Effector memory CD4-positive, alpha-beta T cell (primary cell): ENCODE data around the gene LAMA4.

Experiments used
- DNase-seq, 3 donors: peaks; one replicate each; pipeline ENCODE4 v3.0.0-alpha.2; 2020
- H3K27ac ChIP-seq: 2 replicates; pipeline ENCODE4 v1.7.0; 2013; ENCODE audit warnings: mild to moderate bottlenecking, low read length, moderate library complexity; ENCODE audit not compliant: insufficient read depth, poor library complexity, severe bottlenecking
- H3K27me3 ChIP-seq: replicated peaks from 2 replicates; pipeline ENCODE4 v1.7.0; 2013; ENCODE audit warnings: mild to moderate bottlenecking, low read length; ENCODE audit not compliant: insufficient read depth, control insufficient read depth, poor library complexity, severe bottlenecking
- H3K36me3 ChIP-seq: 2 replicates; pipeline ENCODE4 v1.7.0; 2013; ENCODE audit warnings: mild to moderate bottlenecking, low read length, moderate library complexity; ENCODE audit not compliant: control insufficient read depth, insufficient read depth
- H3K4me1 ChIP-seq: 2 replicates; pipeline ENCODE4 v1.7.0; 2013; ENCODE audit warnings: low read length, mild to moderate bottlenecking; ENCODE audit not compliant: control insufficient read depth, insufficient read depth, poor library complexity, severe bottlenecking
- H3K4me3 ChIP-seq: 2 replicates; pipeline ENCODE4 v1.7.0; 2013; ENCODE audit warnings: low read length, low read depth, mild to moderate bottlenecking; ENCODE audit not compliant: insufficient read depth, poor library complexity, severe bottlenecking
- H3K9me3 ChIP-seq: 2 replicates; pipeline ENCODE4 v1.7.0; 2013; ENCODE audit warnings: mild to moderate bottlenecking, low read length, moderate library complexity; ENCODE audit not compliant: control insufficient read depth

The LAMA4 gene

GRCh38 chr6:112275365-112275764 lies 21.0 kb upstream of the LAMA4 start:
- Histone ChIP-seq H3K27me3 (no peaks in the 10 kb centered on the region), H3K36me3 (no peaks in the 10 kb centered on the region), H3K4me3 (no peak overlapping the region), H3K27ac (no peak overlapping the region), H3K9me3 (no peaks in the 10 kb centered on the region), H3K4me1 (no peaks in the 10 kb centered on the region)
- no peak for DNase-seq

- no peak overlapping the region for H3K4me3 ChIP-seq
- no peak overlapping the region for H3K27ac ChIP-seq
- H3K27me3 ChIP-seq: no peaks in the 10 kb centered on the region
- no peaks in the 10 kb centered on the region for H3K4me1 ChIP-seq
- DNase-seq: no peak
- H3K36me3 ChIP-seq: no peaks in the 10 kb centered on the region
- no peaks in the 10 kb centered on the region for H3K9me3 ChIP-seq
Observed at GRCh38 chr6:112274774-112275173, 20.4 kb upstream of the LAMA4 start.

- H3K36me3 ChIP-seq: no peaks in the 10 kb centered on the region
- DNase-seq: no peak
- H3K27me3 ChIP-seq: no peaks in the 10 kb centered on the region
- no peaks in the 10 kb centered on the region for H3K9me3 ChIP-seq
- H3K27ac ChIP-seq: no peak overlapping the region
- no peaks in the 10 kb centered on the region for H3K4me1 ChIP-seq
- no peak overlapping the region for H3K4me3 ChIP-seq
Observed at GRCh38 chr6:112272799-112273198, 18.4 kb upstream of the LAMA4 start.

- Histone ChIP-seq H3K36me3 (no peaks in the 10 kb centered on the region), H3K4me3 (no peak overlapping the region), H3K27me3 (no peaks in the 10 kb centered on the region), H3K27ac (no peak overlapping the region), H3K4me1 (no peaks in the 10 kb centered on the region), H3K9me3 (no peaks in the 10 kb centered on the region)
- DNase-seq: no peak
Observed at GRCh38 chr6:112270756-112271155, 16.4 kb upstream of the LAMA4 start.

GRCh38 chr6:112269979-112270566 lies 15.7 kb upstream of the LAMA4 start:
- DNase-seq: no peak
- Histone ChIP-seq H3K27me3 (no peaks in the 10 kb centered on the region), H3K4me1 (no peaks in the 10 kb centered on the region), H3K27ac (no peak overlapping the region), H3K9me3 (no peaks in the 10 kb centered on the region), H3K36me3 (no peaks in the 10 kb centered on the region), H3K4me3 (no peak overlapping the region)

- Histone ChIP-seq H3K27me3 (no peaks in the 10 kb centered on the region), H3K9me3 (no peaks in the 10 kb centered on the region), H3K4me1 (no peaks in the 10 kb centered on the region), H3K4me3 (no peak overlapping the region), H3K36me3 (no peaks in the 10 kb centered on the region), H3K27ac (no peak overlapping the region)
- no peak for DNase-seq
Observed at GRCh38 chr6:112269114-112269513, 14.7 kb upstream of the LAMA4 start.

- H3K9me3 ChIP-seq: no peaks in the 10 kb centered on the region
- no peaks in the 10 kb centered on the region for H3K4me1 ChIP-seq
- no peak overlapping the region for H3K27ac ChIP-seq
- H3K27me3 ChIP-seq: no peaks in the 10 kb centered on the region
- H3K36me3 ChIP-seq: no peaks in the 10 kb centered on the region
- DNase-seq: no peak
- no peak overlapping the region for H3K4me3 ChIP-seq
Observed at GRCh38 chr6:112268654-112269053, 14.3 kb upstream of the LAMA4 start.

- Histone ChIP-seq H3K4me1 (no peaks in the 10 kb centered on the region), H3K36me3 (no peaks in the 10 kb centered on the region), H3K4me3 (no peak overlapping the region), H3K27me3 (no peaks in the 10 kb centered on the region), H3K9me3 (no peaks in the 10 kb centered on the region), H3K27ac (no peak overlapping the region)
- DNase-seq: no peak
Observed at GRCh38 chr6:112268019-112268418, 13.7 kb upstream of the LAMA4 start.

- H3K27ac ChIP-seq: no peak overlapping the region
- H3K4me1 ChIP-seq: no peaks in the 10 kb centered on the region
- H3K9me3 ChIP-seq: no peaks in the 10 kb centered on the region
- no peaks in the 10 kb centered on the region for H3K27me3 ChIP-seq
- H3K36me3 ChIP-seq: no peaks in the 10 kb centered on the region
- no peak for DNase-seq
- no peak overlapping the region for H3K4me3 ChIP-seq
Observed at GRCh38 chr6:112266331-112266730, 12.0 kb upstream of the LAMA4 start.

GRCh38 chr6:112259337-112259675 lies 4.9 kb upstream of the LAMA4 start:
- DNase-seq: no peak
- H3K27me3 ChIP-seq: no peaks in the 10 kb centered on the region
- H3K4me3 ChIP-seq: no peak overlapping the region
- no peaks in the 10 kb centered on the region for H3K4me1 ChIP-seq
- no peak overlapping the region for H3K27ac ChIP-seq
- H3K36me3 ChIP-seq: no peaks in the 10 kb centered on the region
- H3K9me3 ChIP-seq: no peaks in the 10 kb centered on the region
